A549 (cell line): ENCODE data around the gene TOPBP1. TPM values are rescaled to one million over a fixed set of nuclear protein-coding genes. Genes with fewer than 3 reads are reported as not detected.
"Not testable (repeated sequence)": the region's sequence is repeated elsewhere in the genome, so short reads cannot be mapped to it uniquely, and the experiment has no call there.

ENCODE experiments used
- ATAC-seq, 2 experiments: fragments of 200-7000 bp in 1 of 2; fragments of >200 bp in 1 of 2; cut with Nextera tagmentation in 1 of 2; cut with Tn5 transposase in 1 of 2; 3 replicates each; pipeline versions ENCODE4 v1.8.0 to v1.9.1; 2018 to 2020; ENCODE audit warnings: mild to moderate bottlenecking in 1 of 2, moderate library complexity in 1 of 2
- CTCF ChIA-PET: fragments of 300-600 bp; sonication (Branson Sonifier 250); formaldehyde crosslinking; extraction: SDS; loops from one replicate; lab custom pipeline; 2021; ENCODE audit warnings: antibody characterized with exemption, inconsistent platforms; lab: Yijun Ruan, JAX
- POLR2A ChIA-PET: fragments of 350-600 bp; formaldehyde crosslinking; extraction: SDS; loops from one replicate; lab custom pipeline; 2021; ENCODE audit warnings: antibody characterized with exemption, inconsistent platforms; lab: Yijun Ruan, JAX
- DNase-seq, 2 experiments: peaks; one replicate each; pipeline versions ENCODE4 v3.0.0 to v3.0.0-alpha.2; 2011 to 2016; ENCODE audit warnings: low read depth in 1 of 2, low spot score in 1 of 2
- FAIRE-seq: peaks from 2 replicates; lab custom pipeline; 2011; peaks lifted over from hg19 to GRCh38; lab: Jason Lieb, UNC
- H3K27ac ChIP-seq, 2 experiments: fragments of >200 bp; sonication (Bioruptor Twin); formaldehyde crosslinking; 3 replicates each; pipeline ENCODE4 v1.5.1; 2016 to 2017
- H3K4me1 ChIP-seq: fragments of >200 bp; sonication (Bioruptor Twin); formaldehyde crosslinking; 3 replicates; pipeline ENCODE4 v1.6.1; 2016
- H3K4me2 ChIP-seq: fragments of >200 bp; sonication (Bioruptor Twin); formaldehyde crosslinking; 3 replicates; pipeline ENCODE4 v1.6.1; 2016
- H3K4me3 ChIP-seq: fragments of >200 bp; sonication (Bioruptor Twin); formaldehyde crosslinking; 3 replicates; pipeline ENCODE4 v1.5.1; 2016
- H3K9me3 ChIP-seq: fragments of >200 bp; sonication (Bioruptor Twin); formaldehyde crosslinking; 3 replicates; pipeline ENCODE4 v1.6.1; 2016
- BHLHE40 ChIP-seq: IDR thresholded peaks from 2 replicates; pipeline ENCODE4 v1.6.1; 2012; ENCODE audit warnings: low read depth, low read length, inconsistent platforms
- CBX8 ChIP-seq: fragments of 200-600 bp; sonication (generic); IDR thresholded peaks from 2 replicates; pipeline ENCODE4 v1.6.1; 2016
- CEBPB ChIP-seq, 2 experiments: fragments of >200 bp in 1 of 2; sonication (Bioruptor Twin) in 1 of 2; formaldehyde crosslinking in 1 of 2; IDR thresholded peaks; 2 replicates each; pipeline ENCODE4 v1.6.1; 2012 to 2016
- CHD2 ChIP-seq: fragments of 150-350 bp; IDR thresholded peaks from 2 replicates; pipeline ENCODE4 v1.6.1; 2014; ENCODE audit warnings: low read length; ENCODE audit not compliant: partially characterized antibody
- CHD4 ChIP-seq: fragments of 200-600 bp; sonication (generic); IDR thresholded peaks from 2 replicates; pipeline ENCODE4 v1.6.1; 2016; ENCODE audit warnings: antibody characterized with exemption, mild to moderate bottlenecking, borderline replicate concordance
- FOSB ChIP-seq: fragments of 250-450 bp; sonication (Bioruptor Pico); IDR thresholded peaks from 2 replicates; pipeline ENCODE4 v1.5.0; 2020; ENCODE audit warnings: mild to moderate bottlenecking, moderate library complexity
- FOSL2 ChIP-seq, 2 experiments: fragments of 450-650 bp in 1 of 2; fragments of >200 bp in 1 of 2; sonication (Bioruptor Twin) in 1 of 2; formaldehyde crosslinking; IDR thresholded peaks; 2 replicates each; pipeline versions ENCODE4 v1.5.0 to v1.6.1; 2016 to 2020; ENCODE audit warnings: mild to moderate bottlenecking in 1 of 2, moderate library complexity in 1 of 2
- HDAC2 ChIP-seq: fragments of 200-600 bp; sonication (generic); IDR thresholded peaks from 2 replicates; pipeline ENCODE4 v1.6.1; 2016
- KDM5A ChIP-seq: fragments of 200-600 bp; sonication (generic); IDR thresholded peaks from 2 replicates; pipeline ENCODE4 v1.6.1; 2016; ENCODE audit warnings: antibody characterized with exemption, mild to moderate bottlenecking
- POLR2AphosphoS2 ChIP-seq: conservative IDR thresholded peaks from 2 replicates; pipeline ENCODE4 v1.6.1; 2012; ENCODE audit warnings: low read length, improper control_type of control experiment, inconsistent platforms
- RNF2 ChIP-seq: fragments of 200-600 bp; sonication (generic); IDR thresholded peaks from 2 replicates; pipeline ENCODE4 v1.6.1; 2016; ENCODE audit warnings: low read depth, mild to moderate bottlenecking, antibody characterized with exemption, moderate library complexity, borderline replicate concordance
- SMC3 ChIP-seq: fragments of >200 bp; sonication (Bioruptor Twin); formaldehyde crosslinking; IDR thresholded peaks from 3 replicates; pipeline ENCODE4 v1.6.1; 2018; ENCODE audit warnings: inconsistent platforms
- TFCP2L1 ChIP-seq: fragments of 250-450 bp; sonication (Bioruptor Pico); IDR thresholded peaks from 2 replicates; pipeline ENCODE4 v1.5.0; 2021; ENCODE audit warnings: mild to moderate bottlenecking
- ZC3H11A ChIP-seq: fragments of 450-650 bp; IDR thresholded peaks from 2 replicates; pipeline ENCODE4 v1.6.1; 2014; ENCODE audit warnings: antibody characterized with exemption, mild to moderate bottlenecking
- ZFP36 ChIP-seq: fragments of 450-650 bp; IDR thresholded peaks from 2 replicates; pipeline ENCODE4 v1.6.1; 2014; ENCODE audit warnings: borderline replicate concordance; ENCODE audit not compliant: partially characterized antibody
- ZSCAN20 ChIP-seq: fragments of 250-450 bp; sonication (Bioruptor Pico); IDR thresholded peaks from 2 replicates; pipeline ENCODE4 v1.8.0; 2022; ENCODE audit warnings: mild to moderate bottlenecking, moderate library complexity
- WGBS: methylation state at CpG from one replicate; pipeline ENCODE4 v1.1.6; 2017; ENCODE audit errors: missing lambda C conversion rate; 5-methylcytosine and 5-hydroxymethylcytosine counted together
- polyA plus RNA-seq, 4 experiments: library from polyadenylated mRNA; depleted of rRNA in 3 of 4; stranded (reverse); fragments of >200 nt; fragmentation: RNase III in 1 of 4; extraction: RNeasy Plus Mini Kit Qiagen cat#74134 plus additional on column Dnase treatment in 1 of 4; gene quantifications; 2 replicates in 3 of 4; 3 replicates in 1 of 4; pipeline ENCODE4 v1.2.3, GENCODE V29; 2011 to 2017
- TF ChIP-seq, protein P1 (sequence below): IDR thresholded peaks from 2 replicates; pipeline ENCODE4 v1.6.1; 2012
- TF ChIP-seq, protein P2 (sequence below): fragments of 450-650 bp; IDR thresholded peaks from 2 replicates; pipeline ENCODE4 v1.6.1; 2014; ENCODE audit warnings: antibody characterized with exemption
- TF ChIP-seq, protein P3 (sequence below): fragments of 150-350 bp; IDR thresholded peaks from 2 replicates; pipeline ENCODE4 v1.6.1; 2014; ENCODE audit warnings: low read depth, mild to moderate bottlenecking, low read length
- TF ChIP-seq, protein P4 (sequence below): IDR thresholded peaks from 2 replicates; pipeline ENCODE4 v1.6.1; 2012
- TF ChIP-seq, protein P5 (sequence below): fragments of >200 bp; sonication (Bioruptor Twin); formaldehyde crosslinking; IDR thresholded peaks from 2 replicates; pipeline ENCODE4 v1.6.1; 2016

The TOPBP1 gene
- polyA plus RNA-seq, 2 of the 4 experiments (the other 2 are of a cell fraction) = 32.6 to 56.2 TPM

DNA sequence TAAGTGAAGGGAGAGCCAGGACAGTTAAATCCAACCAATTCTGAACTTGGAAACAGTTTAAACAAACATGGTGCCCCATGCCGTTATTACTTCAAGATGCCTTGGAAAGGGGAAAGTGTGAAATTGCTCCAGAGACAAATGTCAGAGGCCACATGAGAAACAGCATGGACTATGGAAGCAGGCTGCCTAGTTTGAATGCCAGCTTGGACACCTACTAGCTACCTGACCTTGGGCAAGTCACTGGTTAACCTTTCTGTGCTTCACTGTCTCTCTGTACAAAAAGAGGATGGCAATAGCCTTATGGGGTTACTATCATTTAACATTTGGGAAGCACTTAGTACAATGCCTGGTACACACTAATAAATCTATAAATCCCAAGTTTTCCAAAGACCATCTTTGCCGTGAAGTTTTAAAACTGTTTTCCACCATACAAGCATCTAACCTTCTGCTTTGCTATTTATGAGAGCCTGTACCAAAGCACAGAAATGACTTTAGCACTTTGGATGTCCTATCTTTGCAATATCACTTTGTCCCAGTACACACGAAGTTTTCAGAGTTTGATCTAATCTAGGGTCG, 8.3 kb upstream of the TOPBP1 start:
- POLR2A ChIA-PET = no interaction called here
- H3K27ac ChIP-seq = no peak overlapping the region
- H3K4me3 ChIP-seq = no peak overlapping the region
- ATAC-seq = no peak
- no peak for FAIRE-seq
- CTCF ChIA-PET = no interaction called here
- H3K9me3 ChIP-seq = no peaks in the 10 kb centered on the region
- 0 out of 3 replicates have a peak overlapping the region, but pooled peaks have one; percentile 10 for H3K4me2 ChIP-seq
- peaks cover 6% of the 10 kb centered on the region; the same call in 2 of the 3 replicates for H3K4me1 ChIP-seq
- WGBS = 51% methylated on average over 4 of the region's 4 CpGs
- no peak for DNase-seq
- TF ChIP-seq CHD2 = no peak
- no peak for TF ChIP-seq ZSCAN20 (CRISPR knock-in tag)
- TF ChIP-seq FOSB = no peak
- no peak for TF ChIP-seq TFCP2L1 (CRISPR knock-in tag)
- TF ChIP-seq ZC3H11A = no peak
- TF ChIP-seq, protein P1, sequence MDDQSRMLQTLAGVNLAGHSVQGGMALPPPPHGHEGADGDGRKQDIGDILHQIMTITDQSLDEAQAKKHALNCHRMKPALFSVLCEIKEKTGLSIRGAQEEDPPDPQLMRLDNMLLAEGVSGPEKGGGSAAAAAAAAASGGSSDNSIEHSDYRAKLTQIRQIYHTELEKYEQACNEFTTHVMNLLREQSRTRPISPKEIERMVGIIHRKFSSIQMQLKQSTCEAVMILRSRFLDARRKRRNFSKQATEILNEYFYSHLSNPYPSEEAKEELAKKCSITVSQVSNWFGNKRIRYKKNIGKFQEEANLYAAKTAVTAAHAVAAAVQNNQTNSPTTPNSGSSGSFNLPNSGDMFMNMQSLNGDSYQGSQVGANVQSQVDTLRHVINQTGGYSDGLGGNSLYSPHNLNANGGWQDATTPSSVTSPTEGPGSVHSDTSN = no peak
- no peak for TF ChIP-seq HDAC2
- no peak for TF ChIP-seq KDM5A
- no peak for TF ChIP-seq RNF2
- TF ChIP-seq POLR2AphosphoS2 = no peak
- TF ChIP-seq CEBPB (IDR thresholded peaks at IDR 0.05) = no peak
- TF ChIP-seq, protein P2, sequence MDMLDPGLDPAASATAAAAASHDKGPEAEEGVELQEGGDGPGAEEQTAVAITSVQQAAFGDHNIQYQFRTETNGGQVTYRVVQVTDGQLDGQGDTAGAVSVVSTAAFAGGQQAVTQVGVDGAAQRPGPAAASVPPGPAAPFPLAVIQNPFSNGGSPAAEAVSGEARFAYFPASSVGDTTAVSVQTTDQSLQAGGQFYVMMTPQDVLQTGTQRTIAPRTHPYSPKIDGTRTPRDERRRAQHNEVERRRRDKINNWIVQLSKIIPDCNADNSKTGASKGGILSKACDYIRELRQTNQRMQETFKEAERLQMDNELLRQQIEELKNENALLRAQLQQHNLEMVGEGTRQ = no peak
- TF ChIP-seq ZFP36 = no peak
- TF ChIP-seq CHD4 = no peak
- TF ChIP-seq, protein P3, sequence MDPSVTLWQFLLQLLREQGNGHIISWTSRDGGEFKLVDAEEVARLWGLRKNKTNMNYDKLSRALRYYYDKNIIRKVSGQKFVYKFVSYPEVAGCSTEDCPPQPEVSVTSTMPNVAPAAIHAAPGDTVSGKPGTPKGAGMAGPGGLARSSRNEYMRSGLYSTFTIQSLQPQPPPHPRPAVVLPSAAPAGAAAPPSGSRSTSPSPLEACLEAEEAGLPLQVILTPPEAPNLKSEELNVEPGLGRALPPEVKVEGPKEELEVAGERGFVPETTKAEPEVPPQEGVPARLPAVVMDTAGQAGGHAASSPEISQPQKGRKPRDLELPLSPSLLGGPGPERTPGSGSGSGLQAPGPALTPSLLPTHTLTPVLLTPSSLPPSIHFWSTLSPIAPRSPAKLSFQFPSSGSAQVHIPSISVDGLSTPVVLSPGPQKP = no peak
- TF ChIP-seq BHLHE40 = no peak
- TF ChIP-seq, protein P4, sequence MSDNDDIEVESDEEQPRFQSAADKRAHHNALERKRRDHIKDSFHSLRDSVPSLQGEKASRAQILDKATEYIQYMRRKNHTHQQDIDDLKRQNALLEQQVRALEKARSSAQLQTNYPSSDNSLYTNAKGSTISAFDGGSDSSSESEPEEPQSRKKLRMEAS = no peak
- TF ChIP-seq FOSL2 (IDR thresholded peaks at IDR 0.05) = no peak
- no peak for TF ChIP-seq FOSL2 (CRISPR knock-in tag; IDR thresholded peaks at IDR 0.05)
- TF ChIP-seq CBX8 = no peak

DNA sequence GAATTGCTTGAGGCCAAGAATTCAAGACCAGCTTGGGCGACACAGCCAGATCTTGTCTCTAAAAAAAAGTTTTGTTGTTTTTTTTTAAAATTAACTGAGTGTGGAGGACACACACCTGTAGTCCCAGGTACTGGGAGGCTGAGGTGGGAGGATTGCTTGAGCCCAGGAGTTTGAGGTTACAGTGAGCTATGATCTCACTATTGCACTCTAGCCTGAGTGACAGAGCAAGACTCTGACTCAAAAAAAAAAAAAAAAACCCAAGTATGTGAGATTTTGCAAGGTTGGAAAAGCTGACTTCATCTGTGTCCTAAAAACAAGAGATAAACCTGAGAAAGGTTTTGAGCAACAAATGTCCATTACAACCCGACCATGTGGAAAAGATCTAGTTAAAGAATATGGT, 5.4 kb upstream of the TOPBP1 start:
- TF ChIP-seq ZSCAN20 (CRISPR knock-in tag) (no peak), CHD4 (no peak), SMC3 (no peak), CHD2 (no peak)
- TF ChIP-seq, protein P5, sequence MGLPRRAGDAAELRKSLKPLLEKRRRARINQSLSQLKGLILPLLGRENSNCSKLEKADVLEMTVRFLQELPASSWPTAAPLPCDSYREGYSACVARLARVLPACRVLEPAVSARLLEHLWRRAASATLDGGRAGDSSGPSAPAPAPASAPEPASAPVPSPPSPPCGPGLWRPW = no peak
- no peaks in the 10 kb centered on the region for H3K9me3 ChIP-seq
- FAIRE-seq = no peak
- 73% methylated on average over 2 of the region's 2 CpGs for WGBS
- no peak overlapping the region for H3K27ac ChIP-seq
- POLR2A ChIA-PET = no interaction called here
- no peak for DNase-seq
- H3K4me1 ChIP-seq = peaks cover 12% of the 10 kb centered on the region; the same call in 2 of the 3 replicates
- CTCF ChIA-PET = interaction anchor here (0.6 to 1.3 kb wide), 2 partner anchors 10 to 30 kb away, joined by 4 to 5 read pairs; no protein-coding TSS in a partner anchor
- H3K4me2 ChIP-seq = no peak overlapping the region
- no peak for ATAC-seq
- H3K4me3 ChIP-seq = no peak overlapping the region

DNA sequence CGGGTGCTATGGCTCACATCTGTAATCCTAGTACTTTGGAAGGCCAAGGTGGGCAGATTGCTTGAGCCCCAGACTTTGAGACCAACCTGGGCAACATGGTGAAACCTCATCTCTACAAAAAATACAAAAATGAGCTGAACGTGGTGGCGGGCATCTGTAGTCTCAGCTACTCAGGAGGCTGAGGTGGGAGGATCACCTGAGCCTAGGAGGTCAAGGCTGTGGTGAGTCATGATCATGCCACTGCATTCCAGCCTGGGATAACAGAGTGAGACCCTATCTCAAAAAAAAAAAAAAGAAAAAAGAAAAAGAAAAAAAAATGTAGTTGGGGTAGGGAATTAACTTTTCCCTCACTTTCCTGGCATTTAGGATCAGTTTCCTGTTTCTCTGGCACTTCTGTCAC, 3.4 kb upstream of the TOPBP1 start:
- H3K4me2 ChIP-seq, FAIRE-seq, DNase-seq, H3K27ac ChIP-seq, H3K4me3 ChIP-seq, H3K9me3 ChIP-seq, ATAC-seq, POLR2A ChIA-PET: not testable (repeated sequence)
- 95% methylated on average over 3 of the region's 3 CpGs for WGBS
- CTCF ChIA-PET = interaction anchor here (0.9 kb wide), 1 partner anchor 78 kb away, joined by 3 read pairs; no protein-coding TSS in a partner anchor
- peaks cover 12% of the 10 kb centered on the region; the same call in 2 of the 3 replicates for H3K4me1 ChIP-seq
